Spleen (tissue), 7 donors: ENCODE results near the gene C10orf53.

Experiments
- POLR2A ChIP-seq, 3 donors: fragments of 450-650 bp; IDR thresholded peaks; one replicate each; pipeline ENCODE4 v1.5.1; 2017; ENCODE audit warnings: antibody characterized with exemption in 3 of 3, mild to moderate bottlenecking in 1 of 3
- TF ChIP-seq, protein P1 (sequence below), 11 experiments: fragments of 200-600 bp in 7 of 11; fragments of 450-650 bp in 4 of 11; sonication (generic) in 4 of 11; IDR thresholded peaks in 8 of 11; conservative IDR thresholded peaks in 3 of 11; 1 replicate in 7 of 11; 2 replicates in 4 of 11; pipeline versions ENCODE4 v1.4.0 to v1.8.0; 2016 to 2021; ENCODE audit warnings: antibody characterized with exemption in 11 of 11, inconsistent platforms in 4 of 11, mild to moderate bottlenecking in 1 of 11
- donor health status: DM: no; HTN: no; CAD: no; lungs with moderate emphysema.
- donor health status: DM: no; HTN: no; CAD: no.
- donor health status: DM: no; HTN: no; CAD: no.

DNA sequence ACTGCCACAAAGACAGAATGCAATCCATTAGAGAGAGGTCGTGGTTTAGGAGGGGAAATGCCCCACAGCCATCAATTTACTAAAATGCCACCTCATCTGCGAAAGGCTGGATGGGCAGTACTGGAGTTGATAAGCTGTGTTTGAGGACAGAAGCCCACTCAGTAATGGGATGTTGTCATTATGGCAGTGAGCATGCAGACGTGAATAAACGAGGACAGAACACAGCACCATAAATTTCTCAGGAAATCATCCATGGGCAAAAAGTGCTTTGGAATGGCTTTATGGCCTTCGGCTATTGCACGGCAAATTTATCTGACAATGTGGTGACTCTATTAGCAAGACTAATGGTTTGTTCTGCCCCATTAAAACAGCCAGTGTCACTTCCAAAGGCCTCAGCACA lies 15.9 kb upstream of the C10orf53 start:
- TF ChIP-seq, protein P1, sequence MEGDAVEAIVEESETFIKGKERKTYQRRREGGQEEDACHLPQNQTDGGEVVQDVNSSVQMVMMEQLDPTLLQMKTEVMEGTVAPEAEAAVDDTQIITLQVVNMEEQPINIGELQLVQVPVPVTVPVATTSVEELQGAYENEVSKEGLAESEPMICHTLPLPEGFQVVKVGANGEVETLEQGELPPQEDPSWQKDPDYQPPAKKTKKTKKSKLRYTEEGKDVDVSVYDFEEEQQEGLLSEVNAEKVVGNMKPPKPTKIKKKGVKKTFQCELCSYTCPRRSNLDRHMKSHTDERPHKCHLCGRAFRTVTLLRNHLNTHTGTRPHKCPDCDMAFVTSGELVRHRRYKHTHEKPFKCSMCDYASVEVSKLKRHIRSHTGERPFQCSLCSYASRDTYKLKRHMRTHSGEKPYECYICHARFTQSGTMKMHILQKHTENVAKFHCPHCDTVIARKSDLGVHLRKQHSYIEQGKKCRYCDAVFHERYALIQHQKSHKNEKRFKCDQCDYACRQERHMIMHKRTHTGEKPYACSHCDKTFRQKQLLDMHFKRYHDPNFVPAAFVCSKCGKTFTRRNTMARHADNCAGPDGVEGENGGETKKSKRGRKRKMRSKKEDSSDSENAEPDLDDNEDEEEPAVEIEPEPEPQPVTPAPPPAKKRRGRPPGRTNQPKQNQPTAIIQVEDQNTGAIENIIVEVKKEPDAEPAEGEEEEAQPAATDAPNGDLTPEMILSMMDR (IDR thresholded peaks at IDR 0.05 in 8 of 11, conservative IDR thresholded peaks at IDR 0.05 in 3 of 11), result no peak
- TF ChIP-seq POLR2A (IDR thresholded peaks at IDR 0.05), result no peak
